ENCODE measurements around the gene CPEB4. TPM values are rescaled to one million over a fixed set of nuclear protein-coding genes. Genes with fewer than 3 reads are reported as not detected.

CPEB4 gene
- total RNA-seq, 4 donors from 2014 or later = 51.5 to 69.5 (median 66.1) TPM

DNA sequence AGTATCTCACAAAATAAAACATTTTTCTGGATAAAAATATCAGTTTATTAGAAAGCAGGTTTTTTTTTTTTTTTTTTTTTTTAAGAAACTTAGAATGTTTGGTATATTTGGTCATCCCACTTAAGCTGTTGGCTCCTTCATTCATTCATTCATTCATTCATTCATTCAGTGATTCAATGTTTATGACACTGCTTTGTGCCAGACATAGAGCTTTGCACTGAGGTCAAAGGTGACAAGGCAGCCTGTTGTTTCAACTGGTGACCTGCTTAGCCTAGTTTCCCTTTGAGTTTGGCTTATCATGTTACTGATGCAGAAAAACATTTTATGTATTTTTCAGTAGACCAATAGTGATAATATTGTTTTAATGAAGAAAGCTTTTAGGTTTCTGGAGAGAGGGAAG lies 23.5 kb downstream of the CPEB4 start:
- no peaks in the 10 kb centered on the region for H3K9me3 ChIP-seq
- TF ChIP-seq POLR2A (IDR thresholded peaks at IDR 0.05) = no peak
- TF ChIP-seq, protein P1, sequence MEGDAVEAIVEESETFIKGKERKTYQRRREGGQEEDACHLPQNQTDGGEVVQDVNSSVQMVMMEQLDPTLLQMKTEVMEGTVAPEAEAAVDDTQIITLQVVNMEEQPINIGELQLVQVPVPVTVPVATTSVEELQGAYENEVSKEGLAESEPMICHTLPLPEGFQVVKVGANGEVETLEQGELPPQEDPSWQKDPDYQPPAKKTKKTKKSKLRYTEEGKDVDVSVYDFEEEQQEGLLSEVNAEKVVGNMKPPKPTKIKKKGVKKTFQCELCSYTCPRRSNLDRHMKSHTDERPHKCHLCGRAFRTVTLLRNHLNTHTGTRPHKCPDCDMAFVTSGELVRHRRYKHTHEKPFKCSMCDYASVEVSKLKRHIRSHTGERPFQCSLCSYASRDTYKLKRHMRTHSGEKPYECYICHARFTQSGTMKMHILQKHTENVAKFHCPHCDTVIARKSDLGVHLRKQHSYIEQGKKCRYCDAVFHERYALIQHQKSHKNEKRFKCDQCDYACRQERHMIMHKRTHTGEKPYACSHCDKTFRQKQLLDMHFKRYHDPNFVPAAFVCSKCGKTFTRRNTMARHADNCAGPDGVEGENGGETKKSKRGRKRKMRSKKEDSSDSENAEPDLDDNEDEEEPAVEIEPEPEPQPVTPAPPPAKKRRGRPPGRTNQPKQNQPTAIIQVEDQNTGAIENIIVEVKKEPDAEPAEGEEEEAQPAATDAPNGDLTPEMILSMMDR (IDR thresholded peaks at IDR 0.05) = no peak
- DNase-seq = no peak
- peak overlapping the region in 2 of 3 donors; percentile 44 to 46 for H3K27ac ChIP-seq
- H3K27me3 ChIP-seq = no peaks in the 10 kb centered on the region
- no peak overlapping the region for H3K4me3 ChIP-seq (replicated peaks in 1 of 3)
- H3K36me3 ChIP-seq = no peaks in the 10 kb centered on the region
- peaks cover 72 to 74% of the 10 kb centered on the region in 2 donors for H3K4me1 ChIP-seq
- intact Hi-C loops (cut with DNase I) = no loop called here

DNA sequence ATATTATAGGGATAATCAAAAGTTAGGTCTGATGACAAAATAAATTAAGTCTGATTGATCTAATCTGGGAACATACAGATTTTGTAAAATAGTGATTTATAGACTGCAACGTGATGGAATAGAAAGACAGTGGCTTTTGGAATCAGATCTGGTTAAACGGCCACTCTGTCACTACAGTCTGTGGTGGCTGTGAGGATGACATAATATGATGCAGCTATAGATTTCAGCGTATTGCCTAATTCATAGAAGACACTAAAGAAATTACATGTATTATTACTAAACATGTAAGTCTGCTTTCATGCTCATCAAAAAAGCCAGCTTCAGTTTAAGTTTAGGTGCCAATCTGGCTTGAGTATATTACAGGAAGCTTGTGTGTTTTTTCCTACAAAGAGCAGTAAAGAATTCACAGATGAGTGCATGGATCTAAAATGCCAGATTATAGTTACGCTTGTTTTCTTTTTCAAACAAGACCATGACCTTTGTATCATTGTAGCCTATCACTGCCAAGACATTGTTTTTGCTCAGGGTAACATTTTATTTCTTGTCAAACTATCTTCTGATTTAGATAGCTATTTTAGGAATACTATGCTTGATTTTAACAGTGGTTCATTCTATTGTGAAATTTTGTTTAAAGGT lies 25.7 kb downstream of the CPEB4 start:
- Histone ChIP-seq H3K9me3 (no peaks in the 10 kb centered on the region), H3K4me3 (replicated peaks in 1 of 3) (no peak overlapping the region), H3K36me3 (no peaks in the 10 kb centered on the region), H3K27ac (peak overlapping the region in 2 of 3 donors; percentile 44 to 79), H3K27me3 (no peaks in the 10 kb centered on the region), H3K4me1 (peaks cover 63 to 72% of the 10 kb centered on the region in 2 donors)
- intact Hi-C loops (cut with DNase I) = no loop called here
- DNase-seq = no peak
- 76 to 82% methylated on average over 4 of the region's 4 CpGs for WGBS, 2 donors
- TF ChIP-seq POLR2A (IDR thresholded peaks at IDR 0.05) = no peak
- TF ChIP-seq, protein P1 (IDR thresholded peaks at IDR 0.05) = no peak

DNA sequence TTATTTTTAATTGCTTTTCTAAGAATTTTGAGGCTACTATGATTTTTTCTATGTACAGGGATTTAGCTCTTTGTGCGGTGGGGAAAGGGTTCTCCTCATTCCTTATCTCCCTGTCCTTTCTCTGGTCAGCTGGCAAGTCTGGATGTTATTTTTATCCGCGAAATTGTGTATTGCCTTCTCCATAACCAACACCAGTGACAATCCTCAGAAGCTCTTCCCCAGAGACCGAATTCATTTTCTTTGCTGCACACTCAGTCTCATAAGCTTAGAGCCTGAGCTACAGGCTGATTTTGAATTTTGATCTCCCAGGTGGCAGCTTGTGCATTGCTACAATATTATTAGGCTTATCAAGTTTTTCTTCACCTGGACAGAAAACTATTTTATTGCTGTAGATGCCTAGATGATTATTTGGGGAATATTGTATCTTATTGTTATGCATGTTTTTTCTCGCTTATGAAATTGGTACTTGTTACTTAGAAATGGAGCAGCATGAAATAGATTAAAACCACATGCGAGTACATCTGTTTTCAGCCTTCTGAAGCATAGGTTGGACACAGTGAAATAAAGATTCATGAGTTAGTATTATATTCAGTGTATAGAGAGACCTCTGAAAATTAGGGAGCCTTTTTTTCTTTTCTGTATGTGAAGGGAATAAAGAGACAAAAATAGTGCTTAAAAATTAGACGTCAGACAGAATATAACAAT lies 27.3 kb downstream of the CPEB4 start:
- WGBS, 2 donors = 77 to 80% methylated on average over 7 of the region's 7 CpGs
- intact Hi-C loops (cut with DNase I) = no loop called here
- Histone ChIP-seq H3K4me1 (peaks cover 60 to 74% of the 10 kb centered on the region in 2 donors), H3K27ac (peak overlapping the region; percentile 18 to 79 (median 26)), H3K4me3 (replicated peaks in 1 of 3) (no peak overlapping the region), H3K36me3 (no peaks in the 10 kb centered on the region), H3K9me3 (no peaks in the 10 kb centered on the region), H3K27me3 (no peaks in the 10 kb centered on the region)
- DNase-seq = no peak
- no peak for TF ChIP-seq POLR2A (IDR thresholded peaks at IDR 0.05)
- TF ChIP-seq, protein P1 (IDR thresholded peaks at IDR 0.05) = no peak

DNA sequence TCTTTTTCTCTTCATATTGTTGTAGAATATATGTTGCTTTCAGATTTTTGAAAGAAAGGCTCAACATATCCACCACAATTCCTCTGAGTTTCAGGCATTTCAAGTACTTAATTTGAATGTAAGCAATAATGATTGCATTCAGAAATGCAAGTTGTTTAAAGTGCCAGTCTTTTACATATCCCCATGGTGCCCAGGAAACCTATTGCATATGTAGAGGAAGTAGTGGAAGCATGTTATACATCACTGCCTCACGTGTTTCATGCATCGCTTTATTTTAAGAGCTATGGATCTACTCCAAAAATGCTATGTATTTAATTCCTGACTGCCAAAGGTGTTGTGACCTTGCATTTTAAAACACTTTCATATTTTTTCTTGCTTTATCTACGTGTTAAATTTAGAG lies 28.1 kb downstream of the CPEB4 start:
- Histone ChIP-seq H3K27ac (peak overlapping the region in 2 of 3 donors; percentile 18 to 79), H3K4me1 (peaks cover 63 to 81% of the 10 kb centered on the region in 2 donors), H3K27me3 (no peaks in the 10 kb centered on the region), H3K36me3 (no peaks in the 10 kb centered on the region), H3K4me3 (replicated peaks in 1 of 3) (no peak overlapping the region), H3K9me3 (no peaks in the 10 kb centered on the region)
- no peak for DNase-seq
- WGBS, 2 donors = 68 to 72% methylated on average over 3 of the region's 3 CpGs
- intact Hi-C loops (cut with DNase I) = no loop called here
- no peak for TF ChIP-seq POLR2A (IDR thresholded peaks at IDR 0.05)
- TF ChIP-seq, protein P1 (IDR thresholded peaks at IDR 0.05) = no peak
